Psoas muscle (tissue), 8 donors: ENCODE measurements around the gene ATP9B. TPM values are rescaled to one million over a fixed set of nuclear protein-coding genes. Genes with fewer than 3 reads are reported as not detected.

Experiments used
- ATAC-seq, 4 donors: fragments of 200-7000 bp; cut with Tn5 transposase; one replicate each; pipeline ENCODE4 v1.9.1; 2020; ENCODE audit warnings: moderate library complexity in 3 of 4, mild to moderate bottlenecking in 2 of 4
- DNase-seq, 2 donors: peaks; one replicate each; pipeline ENCODE4 v3.0.0-alpha.2; 2020
- H3K27ac ChIP-seq: fragments of 200-600 bp; one replicate; pipeline ENCODE4 v1.8.0; 2022
- H3K27me3 ChIP-seq, 3 donors: fragments of 200-600 bp in 1 of 3; one replicate each; pipeline versions ENCODE4 v1.6.1 to v1.8.0; 2013 to 2022; ENCODE audit warnings: low read length in 2 of 3, mild to moderate bottlenecking in 2 of 3, moderate library complexity in 1 of 3; ENCODE audit not compliant: insufficient read depth in 3 of 3
- H3K36me3 ChIP-seq, 2 donors: fragments of 200-600 bp in 1 of 2; one replicate each; pipeline versions ENCODE4 v1.6.1 to v1.8.0; 2013 to 2022; ENCODE audit warnings: low read depth in 1 of 2, mild to moderate bottlenecking in 1 of 2, moderate library complexity in 1 of 2; ENCODE audit not compliant: insufficient read depth in 1 of 2
- H3K4me1 ChIP-seq: fragments of 200-600 bp; one replicate; pipeline ENCODE4 v1.8.0; 2022
- H3K4me3 ChIP-seq: fragments of 200-600 bp; one replicate; pipeline ENCODE4 v1.8.0; 2022; ENCODE audit warnings: mild to moderate bottlenecking
- H3K9me3 ChIP-seq: fragments of 200-600 bp; one replicate; pipeline ENCODE4 v1.8.0; 2022
- CTCF ChIP-seq: fragments of 200-600 bp; IDR thresholded peaks from one replicate; pipeline ENCODE4 v1.8.0; 2022; ENCODE audit warnings: antibody characterized with exemption
- WGBS, 3 donors: extraction: QIAGEN DNeasy Blood & Tissue Kit; methylation state at CpG; one replicate each; pipeline versions ENCODE4 v1.1.6 to v1.1.7; 2013; 5-methylcytosine and 5-hydroxymethylcytosine counted together
- intact Hi-C, 2 donors: fragments of 100-400 bp; cut with DNase I; formaldehyde crosslinking; loops; one replicate each; pipeline versions ENCODE4 v1.11.0 to v1.14.2; 2022
- polyA plus RNA-seq, 3 donors: library from polyadenylated mRNA; stranded (reverse); fragments of 200-250 nt; gene quantifications; one replicate each; pipeline ENCODE4 v1.2.3, GENCODE V29; 2013
- total RNA-seq, 4 donors: library from RNA; stranded (reverse); fragmentation: NEBNext Ultra II Directional in 2 of 4; extraction: Animal tissue kit (Norgen Biotek cat#: 25700) in 2 of 4; gene quantifications; one replicate each; pipeline versions ENCODE4 v1.2.1 to v1.2.4, GENCODE V29; 2021 to 2023
- donor health status: healthy with polysubstance abuse.
- donor health status: DM: no; HTN: no; CAD: no; lungs with moderate emphysema.
- donor health status: Bipolar disorder and iron deficiency.
- donor health status: healthy.
- donor health status: DM: yes; HTN: yes; CAD: no.
- donor health status: DM: no; HTN: no; CAD: no.
- donor health status: DM: no; HTN: no; CAD: no.
- donor health status: DM: yes; HTN: yes; CAD: no.

Gene ATP9B
- total and polyA plus RNA-seq, 7 donors, result 5.0 to 22.1 (median 9.8) TPM

GRCh38 chr18:79178113-79178531 lies 108.9 kb downstream of the ATP9B start:
- Histone ChIP-seq H3K9me3 (no peaks in the 10 kb centered on the region), H3K36me3 (peaks cover 0 to 17% of the 10 kb centered on the region in 2 donors), H3K27me3 (no peaks in the 10 kb centered on the region), H3K27ac (no peak overlapping the region), H3K4me1 (no peaks in the 10 kb centered on the region), H3K4me3 (no peak overlapping the region)
- DNase-seq (no peak), ATAC-seq (no peak)
- no peak for TF ChIP-seq CTCF
- intact Hi-C loops, result no loop called here
- WGBS, 3 donors, result 91 to 95% (median 94%) methylated on average over 10 of the region's 10 CpGs

GRCh38 chr18:79182047-79182713 lies 113.0 kb downstream of the ATP9B start:
- no peaks in the 10 kb centered on the region for H3K9me3 ChIP-seq
- intact Hi-C loops, result loop anchor here in 1 of 2 donors (5.0 kb wide), 1 partner anchor 40 kb away; no protein-coding TSS in a partner anchor
- no peak for DNase-seq
- H3K4me1 ChIP-seq, result no peaks in the 10 kb centered on the region
- H3K27me3 ChIP-seq, result no peaks in the 10 kb centered on the region
- whole genome bisulfite sequencing, 3 donors, result 96 to 100% (median 97%) methylated on average over 3 of the region's 3 CpGs
- H3K4me3 ChIP-seq, result no peak overlapping the region
- peaks cover 0 to 10% of the 10 kb centered on the region in 2 donors for H3K36me3 ChIP-seq
- no peak for ATAC-seq
- H3K27ac ChIP-seq, result no peak overlapping the region
- no peak for TF ChIP-seq CTCF

- intact Hi-C loops, result no loop called here
Observed at GRCh38 chr18:79185648-79186047, 116.5 kb downstream of the ATP9B start.

GRCh38 chr18:79186649-79187048 lies 117.5 kb downstream of the ATP9B start:
- H3K36me3 ChIP-seq, result no peaks in the 10 kb centered on the region
- H3K27ac ChIP-seq, result no peak overlapping the region
- H3K4me3 ChIP-seq, result no peak overlapping the region
- H3K9me3 ChIP-seq, result no peaks in the 10 kb centered on the region
- 90 to 100% (median 97%) methylated on average over 2 of the region's 2 CpGs for WGBS, 3 donors
- H3K27me3 ChIP-seq, result no peaks in the 10 kb centered on the region
- no peak for ATAC-seq
- no peak for TF ChIP-seq CTCF
- DNase-seq, result no peak
- intact Hi-C loops, result no loop called here
- no peaks in the 10 kb centered on the region for H3K4me1 ChIP-seq

More at GRCh38 chr18:79185648-79186047, 116.5 kb downstream of the ATP9B start:
- ATAC-seq, result no peak
- DNase-seq, result no peak
- Histone ChIP-seq H3K9me3 (no peaks in the 10 kb centered on the region), H3K4me3 (no peak overlapping the region), H3K27ac (no peak overlapping the region), H3K27me3 (no peaks in the 10 kb centered on the region), H3K4me1 (no peaks in the 10 kb centered on the region), H3K36me3 (no peaks in the 10 kb centered on the region)
- 83 to 88% (median 84%) methylated on average over 3 of the region's 3 CpGs for WGBS, 3 donors
- no peak for TF ChIP-seq CTCF
